Kidney tubule cell (primary cell): ENCODE results near the gene KIAA0930.

Source experiments
- DNase-seq: peaks from one replicate; pipeline ENCODE4 v3.0.0-alpha.2; 2018; ENCODE audit warnings: low spot score

The KIAA0930 gene

DNA sequence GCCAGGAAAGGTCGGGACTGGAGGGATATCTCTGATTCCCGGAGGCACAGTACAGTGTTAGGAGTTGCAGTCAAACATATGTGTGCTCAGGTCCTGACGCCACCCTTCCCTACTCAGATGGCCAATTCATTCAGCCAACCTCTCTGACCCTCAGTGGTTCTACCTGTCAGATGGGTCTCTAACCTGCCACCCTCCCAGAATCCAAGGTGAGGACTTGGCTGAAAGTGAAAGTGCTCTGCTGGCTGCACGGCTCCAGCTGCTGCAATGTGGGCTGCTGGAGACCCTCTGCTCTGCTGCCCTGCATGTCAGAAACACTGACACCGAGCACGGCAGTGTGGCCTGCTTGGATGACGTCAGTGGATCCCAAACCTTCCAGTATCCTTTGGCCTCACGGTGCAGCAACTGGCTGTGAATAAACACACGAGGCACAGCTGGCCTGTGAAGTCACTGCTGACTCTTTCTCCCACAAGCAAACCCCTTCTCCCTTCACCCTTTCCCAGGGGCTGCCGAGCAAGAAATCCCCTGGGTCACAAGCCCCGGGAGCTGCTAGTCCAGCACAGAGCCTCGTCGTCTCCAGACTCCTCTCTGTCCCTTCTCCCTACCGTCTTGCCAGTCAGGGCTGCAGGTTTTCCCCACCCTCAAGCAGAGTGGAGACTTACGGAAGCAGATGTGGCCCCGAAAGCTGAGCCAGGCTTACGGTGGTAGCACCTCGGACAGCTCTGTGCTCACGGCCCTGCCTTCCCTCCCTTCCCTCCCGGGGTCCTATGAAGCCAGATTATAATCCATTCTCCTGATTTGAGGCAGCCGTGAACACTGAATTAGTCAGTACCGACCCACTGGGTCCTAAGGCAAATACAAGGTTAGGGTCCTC is 24.3 kb downstream of the KIAA0930 start:
- peak; percentile 19 for DNase-seq

DNA sequence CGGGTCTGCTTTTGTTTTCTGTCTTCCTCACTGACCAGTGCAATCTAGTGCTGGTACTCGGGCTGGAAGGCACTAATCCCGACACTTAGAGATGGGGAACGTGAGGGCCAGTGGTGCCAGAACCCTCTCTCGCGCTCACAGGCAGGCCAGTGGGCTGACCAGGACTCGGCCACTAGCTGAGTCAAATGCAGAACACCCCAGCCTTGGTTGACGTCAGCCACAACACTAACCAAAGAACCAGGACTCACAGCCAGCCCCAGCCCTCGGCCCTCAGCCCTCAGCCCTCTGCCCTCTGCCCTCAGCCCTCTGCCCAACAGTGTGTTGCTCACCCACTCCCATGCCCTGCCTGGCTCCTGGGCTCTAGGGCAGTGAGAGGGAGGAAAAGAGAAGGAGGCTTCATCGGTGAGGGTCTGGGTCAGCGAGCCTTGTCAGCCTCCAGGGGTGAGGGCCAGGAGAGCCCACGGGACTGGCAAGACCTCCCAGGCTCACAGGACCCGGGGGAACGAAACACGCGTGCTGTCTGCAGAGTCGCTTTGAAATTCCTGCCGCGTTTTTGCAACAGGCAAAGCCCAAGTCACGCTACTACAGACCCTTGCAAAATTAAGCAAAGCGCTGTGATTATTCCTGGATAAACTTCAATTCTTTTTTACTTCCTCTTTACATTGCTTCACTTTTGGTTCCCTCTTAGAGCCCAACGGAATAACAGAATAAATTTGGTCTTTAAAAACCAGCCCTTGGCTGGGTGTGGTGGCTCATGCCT is 27.5 kb downstream of the KIAA0930 start:
- no peak for DNase-seq

DNA sequence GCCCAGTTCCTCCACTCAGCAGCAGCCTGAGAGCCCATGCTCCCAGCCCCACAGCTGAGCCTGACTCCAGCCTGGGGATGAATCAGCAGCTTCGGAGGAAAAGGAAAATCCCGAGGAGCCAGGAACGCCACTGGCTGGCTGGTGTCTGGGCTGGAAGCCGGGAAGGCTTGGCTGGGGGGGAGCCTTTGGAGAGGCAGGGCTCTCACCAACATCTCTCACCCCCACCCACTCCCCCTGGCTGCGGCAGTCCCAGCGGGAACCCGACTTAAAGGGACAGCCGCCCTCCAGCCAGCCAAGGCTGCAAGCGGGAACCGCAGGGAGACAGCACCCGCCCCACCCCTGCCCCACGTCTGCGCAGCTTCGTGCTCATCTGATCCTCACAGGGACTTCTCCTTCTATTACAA is 28.4 kb downstream of the KIAA0930 start:
- peak; percentile 73 for DNase-seq

DNA sequence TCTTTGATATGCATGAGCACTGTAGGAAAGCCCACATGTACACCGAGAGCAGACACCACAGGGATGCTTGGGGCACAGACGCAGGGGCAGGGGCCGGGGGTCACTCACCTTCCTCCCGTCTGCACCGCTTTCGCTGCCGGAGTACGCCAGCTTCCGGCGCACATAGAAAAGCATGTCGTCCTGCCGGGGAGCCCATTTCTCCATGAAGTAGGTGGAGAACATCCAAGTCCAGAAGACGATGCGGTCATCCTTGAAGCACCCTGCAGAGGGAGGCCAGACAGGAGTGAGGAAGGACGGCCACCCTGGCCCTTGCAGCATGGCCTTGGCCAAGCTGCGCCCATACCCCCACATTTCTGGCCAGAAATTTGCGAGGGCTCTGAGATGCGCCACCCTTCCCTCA is 28.8 kb downstream of the KIAA0930 start:
- DNase-seq, result no peak

DNA sequence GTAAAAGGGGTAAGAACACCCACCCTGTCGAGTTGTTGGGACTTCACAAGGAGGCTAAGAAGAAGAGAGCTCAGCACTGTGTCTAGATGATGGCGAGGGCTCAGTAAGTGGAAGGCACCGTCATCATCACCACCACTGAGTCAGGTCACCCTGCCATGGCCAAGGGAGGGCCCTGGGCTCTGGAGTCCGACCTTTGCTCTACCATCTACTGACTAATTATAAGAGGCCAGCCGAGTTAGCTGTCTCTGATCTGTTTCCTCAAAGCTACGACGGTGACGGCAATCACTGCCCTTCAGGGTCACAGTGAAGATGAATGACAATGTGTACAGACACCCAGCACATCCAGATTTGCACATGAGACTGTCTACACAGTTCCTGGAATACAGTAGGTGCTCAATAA is 29.3 kb downstream of the KIAA0930 start:
- no peak for DNase-seq

DNA sequence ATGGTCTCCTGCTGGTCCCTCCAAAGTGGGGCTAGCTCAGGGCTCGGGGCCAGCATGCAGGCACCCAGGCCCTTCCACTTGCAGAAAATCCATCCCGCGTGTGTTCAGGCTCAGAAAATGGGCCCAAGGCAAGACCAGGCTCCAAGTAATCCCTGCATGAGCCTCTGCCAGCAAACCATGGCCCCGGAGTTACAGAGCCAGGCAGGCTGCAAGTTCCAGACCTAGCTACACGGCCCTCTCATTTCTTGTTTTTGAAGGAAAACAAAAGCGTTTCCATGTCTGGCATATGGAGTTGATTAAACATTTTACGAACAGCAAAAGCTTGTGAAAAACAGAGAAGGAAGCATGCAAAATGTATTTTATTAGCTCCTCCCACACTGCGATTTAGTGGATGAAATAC is 29.7 kb downstream of the KIAA0930 start:
- no peak for DNase-seq

DNA sequence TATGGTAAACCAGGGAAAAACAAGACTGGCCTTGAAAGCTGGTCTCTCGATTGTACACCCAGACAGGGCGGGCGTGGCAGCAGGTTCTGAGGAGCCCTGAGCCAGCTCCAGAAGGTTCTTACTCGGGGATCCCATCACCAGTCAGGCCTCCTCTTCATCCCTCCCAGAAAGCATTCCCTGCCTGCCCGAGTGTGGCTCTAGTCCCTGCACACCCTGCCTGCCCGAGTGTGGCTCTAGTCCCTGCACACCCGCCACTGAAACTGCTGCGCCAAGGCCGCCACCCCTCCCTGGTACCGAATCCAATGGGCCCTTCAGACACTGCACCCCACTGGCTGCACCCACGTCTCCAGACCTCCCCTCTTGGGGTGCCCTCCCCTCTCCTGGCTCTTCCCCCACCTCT is 30.1 kb downstream of the KIAA0930 start:
- DNase-seq, result no peak

DNA sequence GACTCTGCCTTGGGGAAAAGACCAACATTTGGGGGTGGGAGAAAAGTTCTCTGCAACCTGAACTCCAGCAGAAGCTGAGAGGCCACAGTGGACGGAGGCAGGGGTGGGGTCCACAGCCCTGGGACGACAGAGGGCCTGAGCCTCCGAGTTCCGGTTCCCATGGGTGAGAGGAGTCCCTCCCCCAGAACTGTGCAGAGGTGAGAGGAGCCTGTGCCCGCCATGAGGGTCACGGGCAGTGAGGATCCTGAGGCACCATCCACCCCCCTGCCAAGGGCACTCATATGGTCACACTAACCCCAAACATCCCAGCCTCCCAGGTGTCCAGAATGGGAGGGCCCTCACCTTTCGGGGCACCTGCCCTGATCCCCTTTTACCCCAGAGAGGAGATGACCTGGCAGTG is 30.5 kb downstream of the KIAA0930 start:
- no peak for DNase-seq

DNA sequence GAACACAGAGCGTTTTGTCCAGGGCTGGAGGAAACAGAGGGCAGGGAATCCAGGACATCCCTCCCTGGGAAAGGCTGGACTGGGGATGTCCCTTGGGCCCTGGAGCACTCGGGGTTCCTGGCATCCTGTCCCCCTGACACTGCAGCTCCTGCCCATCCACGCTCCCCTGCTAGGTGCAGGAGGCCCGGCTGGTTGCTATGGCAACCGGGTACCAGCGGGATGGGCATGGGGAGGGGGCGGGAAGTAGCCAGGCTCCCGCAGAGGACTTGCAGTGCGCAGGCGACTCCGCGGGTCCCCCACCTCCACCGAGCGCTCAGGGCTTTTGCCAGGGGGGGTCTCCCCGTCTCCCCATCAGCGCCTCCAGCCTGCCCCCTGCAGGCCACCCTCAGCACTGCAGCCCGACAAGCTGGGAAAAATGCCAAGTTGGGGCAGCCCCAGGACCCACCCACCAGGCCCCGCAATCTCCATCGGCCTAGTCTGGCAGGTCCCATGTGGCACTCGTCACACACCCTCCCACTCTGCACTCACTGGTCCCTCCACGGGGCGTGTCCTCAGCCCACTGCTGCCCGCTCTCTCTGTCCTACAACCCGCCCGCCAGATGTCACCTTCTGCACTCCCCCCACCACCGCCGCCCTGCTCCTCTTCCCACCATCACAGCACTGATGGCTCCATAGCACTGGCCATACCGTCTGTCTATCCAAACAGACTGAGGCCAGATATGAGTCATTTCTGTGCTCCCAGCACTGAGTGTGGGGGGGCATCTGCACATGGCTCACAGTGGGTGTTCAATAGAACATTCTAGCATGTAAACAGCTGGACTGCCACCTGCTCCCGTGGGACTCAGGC is 31.5 kb downstream of the KIAA0930 start:
- DNase-seq, result peak; percentile 42

DNA sequence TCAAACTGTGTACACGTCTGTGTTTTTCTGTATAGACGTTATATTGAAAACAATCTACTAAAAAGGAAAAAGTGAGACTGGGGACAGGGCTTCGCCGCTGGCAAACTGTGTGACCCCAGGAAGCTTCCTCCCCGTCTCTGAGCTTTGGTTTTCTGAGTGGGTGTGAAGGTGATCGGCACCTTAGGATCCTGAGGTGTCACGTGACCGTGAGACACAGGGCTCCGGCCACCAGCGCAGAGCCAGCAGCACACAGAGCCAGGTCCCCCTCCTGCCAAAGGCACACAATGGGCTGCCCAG is 32.0 kb downstream of the KIAA0930 start:
- no peak for DNase-seq

DNA sequence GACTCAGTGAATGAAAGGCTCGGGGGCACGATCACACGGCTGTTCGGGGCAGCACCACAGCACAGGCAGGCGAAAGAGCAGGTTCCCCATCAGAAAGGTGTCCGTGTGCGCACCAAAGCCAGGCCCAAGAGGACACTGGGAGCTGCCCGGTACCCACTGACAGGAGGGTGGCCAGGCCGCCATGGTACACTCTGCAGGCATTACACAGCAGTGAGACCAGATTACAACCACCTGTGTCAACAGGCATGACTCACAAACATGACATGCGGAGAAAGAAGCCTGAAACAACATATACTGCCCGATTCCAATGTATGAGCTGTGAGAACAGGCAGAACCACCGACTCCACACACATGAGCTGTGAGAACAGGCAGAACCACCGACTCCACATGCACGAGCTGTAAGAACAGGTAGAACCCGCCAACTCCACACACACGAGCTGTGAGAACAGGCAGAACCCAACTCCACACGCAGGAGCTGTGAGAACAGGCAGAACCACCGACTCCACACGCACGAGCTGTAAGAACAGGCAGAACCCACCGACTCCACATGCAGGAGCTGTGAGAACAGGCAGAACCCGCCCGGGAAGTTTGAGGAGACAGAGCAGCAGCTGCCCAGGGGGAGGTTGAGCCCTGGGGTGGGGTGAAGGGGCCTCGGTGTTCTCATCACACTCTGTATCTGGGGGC is 32.6 kb downstream of the KIAA0930 start:
- DNase-seq, result no peak

DNA sequence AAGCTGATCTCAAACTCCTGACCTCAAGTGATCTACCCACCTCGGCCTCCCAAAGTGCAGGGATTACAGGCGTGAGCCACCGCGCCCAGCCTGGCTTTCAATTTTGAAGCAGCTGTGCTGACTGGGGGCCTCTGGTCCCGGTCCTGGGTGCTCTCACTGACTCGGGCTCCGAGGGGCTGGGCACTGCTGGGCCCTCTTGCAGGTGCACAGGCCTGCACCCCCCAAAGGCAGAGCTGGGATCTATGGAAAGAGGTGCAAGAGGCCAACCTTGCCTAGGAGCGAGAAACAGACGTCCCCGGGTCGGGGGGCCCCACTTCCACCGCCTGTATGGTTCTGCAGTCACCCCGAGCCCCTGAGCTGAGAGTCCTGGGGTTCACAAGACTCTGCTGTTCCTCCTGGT is 33.2 kb downstream of the KIAA0930 start:
- no peak for DNase-seq

DNA sequence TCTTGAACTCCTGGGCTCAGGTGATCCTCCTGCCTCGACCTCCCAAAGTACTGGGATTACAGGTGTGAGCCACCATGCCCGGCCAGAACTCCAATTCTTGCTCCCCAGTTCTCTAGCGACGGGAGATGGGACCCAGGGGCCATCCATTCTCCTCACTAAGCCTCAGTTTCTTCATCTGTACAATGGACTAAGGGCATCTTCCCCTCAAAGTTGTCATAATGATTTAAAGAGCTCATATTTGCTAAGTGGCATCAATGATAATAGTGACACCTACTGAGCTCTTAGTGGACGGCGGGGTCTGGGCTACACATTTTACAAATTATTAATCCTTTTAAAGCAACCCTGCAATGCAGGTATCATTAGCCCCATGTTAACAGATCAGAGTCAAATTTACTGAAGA is 34.5 kb downstream of the KIAA0930 start:
- DNase-seq, result no peak

DNA sequence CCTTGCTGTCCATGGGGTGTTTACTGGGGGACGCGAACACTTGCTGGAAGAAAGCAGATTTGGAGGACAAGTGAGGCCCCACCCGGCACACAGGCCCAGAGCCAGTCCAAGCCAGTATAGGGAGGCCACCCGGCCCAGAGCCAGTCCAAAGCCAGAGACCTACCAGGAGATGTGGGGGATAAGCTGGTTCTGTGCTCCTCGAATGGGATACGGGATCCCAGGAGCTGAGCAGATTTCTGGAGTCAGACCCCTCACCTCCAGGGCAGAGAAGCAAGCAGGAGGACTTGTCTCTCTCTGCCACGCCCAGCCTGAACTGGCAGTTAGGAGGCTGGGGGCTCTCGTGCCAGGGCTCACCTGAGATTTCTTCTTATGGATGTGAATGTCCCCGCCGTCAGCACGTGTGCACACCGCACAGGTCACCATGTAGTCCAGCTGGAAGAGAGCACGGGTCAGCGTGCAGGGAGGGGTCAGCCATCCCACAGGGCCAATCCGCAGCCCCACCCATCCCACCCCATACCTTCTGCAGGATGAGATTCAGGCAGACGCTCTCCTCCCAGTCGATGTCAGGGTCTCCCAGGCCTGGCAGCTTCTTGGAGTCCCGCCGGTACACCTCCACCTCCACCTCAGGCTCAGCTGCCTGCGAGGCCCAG is 35.3 kb downstream of the KIAA0930 start:
- no peak for DNase-seq

DNA sequence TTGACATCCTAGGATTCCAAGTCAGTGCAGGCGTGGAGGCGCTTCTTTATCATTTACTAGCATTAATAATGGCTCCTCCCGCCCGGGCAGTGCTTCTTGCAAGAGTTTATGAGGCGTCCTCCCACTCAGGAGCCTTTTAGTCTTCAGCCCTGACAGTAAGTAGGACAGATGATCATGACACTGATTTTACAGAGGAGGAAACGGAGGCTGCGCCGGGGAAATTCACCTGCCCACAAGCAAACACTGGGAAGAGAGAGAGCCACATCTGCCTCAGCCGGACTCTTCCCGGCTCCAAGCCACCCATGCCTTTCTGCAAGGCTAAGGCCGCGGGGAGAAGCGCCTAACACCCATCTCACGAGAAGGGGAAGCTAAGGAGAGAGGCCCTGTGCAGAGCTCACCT is 35.9 kb downstream of the KIAA0930 start:
- DNase-seq, result no peak

DNA sequence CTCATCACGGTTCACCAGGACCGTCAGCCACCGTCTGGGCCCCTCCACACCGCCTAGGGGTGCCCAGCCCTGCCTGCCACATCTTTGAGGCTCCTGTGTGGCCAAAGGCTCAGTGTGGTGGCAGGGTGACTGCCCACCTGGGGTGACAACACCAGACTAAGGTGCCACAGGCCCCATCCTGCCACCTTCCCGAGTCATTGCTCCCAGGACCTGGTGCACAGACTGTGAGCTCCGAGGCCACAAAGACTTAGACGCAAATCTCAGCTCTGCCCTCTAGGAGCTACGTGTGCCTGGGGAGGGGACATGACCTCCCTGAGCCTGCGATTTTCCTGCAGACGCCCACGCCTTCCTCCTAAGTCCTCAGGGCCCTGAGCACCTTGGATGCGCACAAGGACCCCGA is 36.5 kb downstream of the KIAA0930 start:
- DNase-seq, result no peak

DNA sequence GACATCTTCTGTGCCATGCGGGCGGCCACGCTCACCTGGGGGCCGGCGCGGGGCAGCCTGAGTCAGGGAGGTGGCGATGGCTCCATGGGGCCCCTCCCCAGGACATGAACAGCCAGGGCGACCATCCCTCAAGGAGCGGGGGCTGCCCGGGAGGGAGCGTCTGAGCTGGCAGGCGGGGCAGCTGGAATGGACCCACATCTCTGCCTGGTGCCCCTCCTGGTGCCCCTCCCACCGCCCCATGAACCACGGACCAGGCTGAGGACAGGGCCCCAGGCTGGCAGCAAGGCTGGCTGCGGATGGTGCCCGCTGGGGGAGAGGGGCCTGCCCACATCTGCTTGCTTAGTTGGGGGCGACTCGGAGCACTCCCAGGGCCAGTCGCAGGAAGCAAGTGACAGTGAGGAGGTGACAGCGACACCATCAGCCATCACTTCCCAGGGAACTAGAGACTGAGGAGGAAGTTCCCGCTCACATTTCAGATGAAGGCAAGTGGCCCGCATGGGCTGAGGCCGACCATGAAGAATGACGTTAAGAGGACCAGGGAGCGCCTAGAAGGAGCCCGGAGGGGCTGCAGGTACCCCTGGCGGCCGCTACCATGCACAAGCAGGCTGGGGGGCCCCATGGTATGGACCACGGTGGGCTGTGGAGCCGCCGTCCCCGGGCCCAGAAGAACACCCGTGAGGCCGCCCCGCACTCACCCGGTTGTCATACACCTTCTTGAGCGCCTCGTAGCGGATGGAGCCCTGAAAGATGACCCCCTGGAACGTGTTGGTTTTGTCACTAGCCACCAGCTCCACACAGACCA is 37.3 kb downstream of the KIAA0930 start:
- DNase-seq, result no peak

DNA sequence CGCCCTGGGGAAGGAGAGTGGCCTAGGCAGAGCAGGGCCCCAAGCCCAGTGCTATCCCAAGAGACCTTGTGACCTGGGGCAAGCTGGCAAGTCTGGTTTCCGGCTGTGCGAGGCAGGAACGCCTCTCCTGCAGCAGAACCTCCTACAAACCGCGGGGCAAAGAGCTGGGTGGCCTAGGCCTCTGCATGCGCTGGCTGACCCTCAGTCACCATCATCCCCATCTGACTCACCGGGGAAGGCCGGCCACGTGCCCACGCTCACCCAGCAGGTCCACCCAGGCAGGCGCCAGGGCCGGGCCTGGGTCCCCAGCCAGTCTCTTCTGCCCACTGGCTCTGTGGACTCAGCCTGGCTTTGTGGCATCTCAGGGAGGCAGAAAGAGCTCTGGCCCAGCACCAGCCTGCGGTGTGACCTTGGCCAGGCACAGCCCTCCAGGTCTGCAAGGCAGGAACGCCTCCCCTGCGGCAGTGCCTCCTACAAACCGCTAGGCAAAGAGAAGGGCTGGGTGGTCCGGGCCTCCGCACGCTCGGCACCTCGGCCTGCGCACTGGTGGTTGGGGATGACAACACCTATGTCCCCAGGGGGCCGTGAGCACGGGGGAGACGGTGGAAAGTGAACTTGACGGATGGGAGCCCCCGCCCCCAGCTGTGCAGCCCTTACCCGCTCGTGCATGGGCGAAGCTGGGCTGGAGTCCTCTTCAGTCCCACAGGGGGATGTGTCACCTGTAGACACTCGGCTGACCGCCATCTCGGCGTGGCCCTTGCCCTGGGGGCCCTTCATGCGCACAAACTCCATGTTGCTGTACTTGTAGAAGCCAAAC is 38.2 kb downstream of the KIAA0930 start:
- DNase-seq, result no peak

DNA sequence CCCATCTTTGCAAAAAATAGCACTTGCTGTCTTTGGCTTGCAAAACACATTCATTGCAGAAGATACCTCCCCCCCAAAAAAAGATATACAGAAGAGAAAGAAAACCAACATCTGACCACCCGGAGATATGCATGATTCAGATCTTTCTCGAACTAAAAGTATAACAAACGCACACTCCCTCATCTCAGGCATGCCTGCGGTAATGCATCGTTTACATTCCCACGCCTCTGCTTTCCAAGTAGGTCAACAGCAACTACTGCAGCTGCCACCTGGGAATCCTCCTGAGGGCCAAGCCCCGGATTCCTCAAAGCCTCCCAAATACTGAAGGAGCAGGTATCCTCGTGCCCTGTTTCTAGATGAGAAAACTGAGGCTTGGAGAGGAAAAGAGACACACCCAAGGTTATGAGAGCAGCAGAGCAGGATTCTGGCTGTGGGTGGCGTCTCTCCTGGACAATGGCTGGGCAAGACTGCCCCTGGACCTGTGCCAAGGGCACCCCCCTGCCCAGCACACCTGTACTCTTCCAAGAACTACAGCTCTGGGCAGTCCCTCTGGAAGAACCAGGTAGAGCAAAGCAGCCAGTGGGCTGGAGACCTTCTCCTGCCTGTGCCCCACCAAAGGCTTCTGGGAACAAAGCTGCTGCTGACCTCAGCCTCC is 38.9 kb downstream of the KIAA0930 start:
- DNase-seq, result no peak
